GM21381 (cell line): ENCODE data around the gene AKR1C2.
"Not testable (repeated sequence)": the region's sequence is repeated elsewhere in the genome, so short reads cannot be mapped to it uniquely, and the experiment has no call there.

Experiments
- ATAC-seq: cut with Tn5 transposase; IDR thresholded peaks from one replicate; pipeline ENCODE4 v1.9.1; 2021; ENCODE audit warnings: mild to moderate bottlenecking, moderate library complexity; ENCODE audit not compliant: unreplicated experiment

Gene AKR1C2

GRCh38 chr10:4962308-4962707 lies 41.3 kb downstream of the AKR1C2 start:
- ATAC-seq, result not testable (repeated sequence)

DNA sequence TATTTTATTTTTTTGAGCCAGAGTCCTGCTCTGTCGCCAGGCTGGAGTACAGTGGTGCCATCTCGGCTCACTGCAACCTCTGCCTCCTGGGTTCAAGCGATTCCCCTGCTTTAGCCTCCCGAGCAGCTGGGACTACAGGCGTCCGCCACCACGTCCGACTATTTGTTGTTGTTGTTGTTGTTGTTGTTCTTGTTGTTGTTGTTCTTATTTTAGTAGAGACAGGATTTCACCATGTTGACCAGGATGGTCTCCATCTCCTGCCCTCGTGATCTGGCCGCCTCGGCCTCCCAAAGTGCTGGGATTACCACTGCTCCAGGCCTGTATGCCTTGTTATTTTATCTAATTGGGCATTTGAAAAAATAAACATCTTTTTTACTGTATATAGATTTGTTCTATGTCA lies 42.1 kb downstream of the AKR1C2 start:
- not testable (repeated sequence) for ATAC-seq

DNA sequence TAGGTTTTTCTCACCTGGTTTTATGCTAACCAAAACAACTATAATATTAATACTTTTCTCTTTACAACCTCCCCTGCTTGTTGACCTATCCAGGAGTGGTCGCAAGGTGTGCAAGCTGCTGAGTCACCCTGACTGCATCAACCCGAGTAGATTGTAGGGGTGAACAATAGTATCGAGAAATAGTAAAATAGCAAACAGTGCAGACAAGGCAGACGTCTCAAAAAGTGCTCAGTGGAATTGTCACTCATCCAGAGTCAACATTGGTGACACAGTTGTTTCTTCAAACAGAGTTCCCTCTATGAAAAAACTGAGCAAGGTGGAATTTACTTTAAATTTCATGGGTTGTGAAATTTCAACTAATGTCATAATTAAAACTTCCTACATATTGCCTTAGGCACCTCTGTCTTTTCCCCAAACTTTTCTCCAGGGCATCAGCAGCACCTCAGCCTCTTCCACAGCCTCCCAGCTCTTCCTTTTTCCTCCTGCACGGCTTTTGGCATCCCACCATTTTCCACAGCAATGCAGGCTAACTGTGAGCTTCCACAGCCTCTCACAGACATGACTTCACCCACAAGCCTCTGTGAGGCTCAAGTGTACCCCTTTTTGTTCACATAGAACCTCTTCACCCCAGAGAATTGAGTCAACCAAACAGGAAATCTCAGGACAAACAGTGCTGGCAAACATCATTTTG lies 46.6 kb downstream of the AKR1C2 start:
- not testable (repeated sequence) for ATAC-seq

- ATAC-seq, result not testable (repeated sequence)
Observed at GRCh38 chr10:4956088-4956487, 47.6 kb downstream of the AKR1C2 start.

GRCh38 chr10:4953405-4953804 lies 50.3 kb downstream of the AKR1C2 start:
- no peak for ATAC-seq

DNA sequence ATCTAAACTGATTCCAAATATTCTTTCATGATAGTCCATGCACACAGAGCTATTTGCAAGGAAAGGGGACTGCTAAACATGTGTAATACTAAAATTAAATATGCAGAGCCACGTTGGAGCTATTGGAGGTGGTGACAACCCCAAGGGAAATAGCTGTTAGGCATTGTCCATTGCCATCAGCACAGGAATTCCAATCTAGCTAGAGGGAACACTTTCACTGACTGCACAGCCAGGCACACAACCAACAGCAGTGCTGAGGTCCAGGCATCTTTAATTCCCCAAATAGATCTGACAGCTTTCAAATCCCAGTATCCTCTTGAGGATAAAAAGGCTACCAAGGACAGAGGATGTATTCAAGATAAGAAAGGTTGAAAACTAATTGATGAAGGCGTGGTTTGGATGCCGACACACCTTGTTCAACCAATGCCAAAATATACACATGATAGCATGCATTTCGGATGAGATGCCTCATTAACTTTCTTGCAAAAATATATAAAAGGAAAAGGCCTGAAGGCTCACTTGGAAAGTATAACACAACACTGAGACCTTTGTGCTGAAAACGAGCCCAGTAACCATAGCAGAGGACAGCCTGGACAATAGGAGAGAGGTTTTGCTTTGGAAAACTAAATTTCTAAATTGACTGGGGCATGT lies 52.0 kb downstream of the AKR1C2 start:
- not testable (repeated sequence) for ATAC-seq

GRCh38 chr10:4947635-4948596 lies 55.7 kb downstream of the AKR1C2 start:
- ATAC-seq, result no peak

GRCh38 chr10:4947039-4947634 lies 56.5 kb downstream of the AKR1C2 start:
- ATAC-seq, result no peak

GRCh38 chr10:4945766-4946717 lies 57.6 kb downstream of the AKR1C2 start:
- no peak for ATAC-seq

GRCh38 chr10:4944841-4945240 lies 58.8 kb downstream of the AKR1C2 start:
- ATAC-seq, result no peak

GRCh38 chr10:4943821-4944220 lies 59.8 kb downstream of the AKR1C2 start:
- ATAC-seq, result no peak

DNA sequence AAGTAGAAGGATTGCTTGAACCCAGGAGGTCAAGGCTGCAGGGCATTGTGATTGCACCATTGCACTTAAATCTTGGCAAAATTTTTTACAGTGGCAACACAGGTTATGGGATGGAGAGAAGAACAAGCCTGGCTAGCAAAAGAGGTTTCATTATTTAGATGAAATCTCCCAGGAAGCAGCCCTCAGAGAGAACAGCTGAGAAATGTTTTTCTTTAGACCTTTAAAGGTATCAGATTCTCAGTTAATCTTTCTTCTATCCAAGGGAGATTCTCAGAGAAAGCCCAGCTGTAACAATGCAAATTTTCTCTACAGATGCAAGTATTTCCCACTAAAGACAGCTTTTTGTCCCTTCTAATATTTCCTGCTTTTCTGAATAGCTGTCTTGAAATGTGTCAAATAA lies 60.2 kb downstream of the AKR1C2 start:
- not testable (repeated sequence) for ATAC-seq

GRCh38 chr10:4942931-4943330 lies 60.7 kb downstream of the AKR1C2 start:
- ATAC-seq, result not testable (repeated sequence)

GRCh38 chr10:4941540-4942330 lies 61.9 kb downstream of the AKR1C2 start:
- ATAC-seq, result no peak

DNA sequence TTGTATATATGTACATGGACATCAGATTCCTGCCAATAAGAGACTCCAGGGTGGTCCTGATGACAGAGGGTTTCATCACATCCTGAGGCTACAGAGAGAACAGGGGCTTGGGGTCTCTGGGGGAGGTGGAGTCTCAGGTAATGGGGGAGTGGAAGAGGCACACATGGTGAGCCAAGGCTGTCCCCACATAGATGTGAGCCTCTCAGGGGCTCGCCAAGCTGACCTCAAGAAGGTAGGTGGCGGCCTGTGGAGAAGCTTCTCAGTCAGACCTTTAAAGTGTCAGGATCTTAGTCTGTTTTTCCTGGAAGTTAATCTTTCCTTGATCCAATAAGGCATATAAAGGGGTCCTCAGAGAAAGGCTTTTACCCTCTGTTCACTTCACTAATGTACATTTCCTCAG lies 62.7 kb downstream of the AKR1C2 start:
- not testable (repeated sequence) for ATAC-seq

DNA sequence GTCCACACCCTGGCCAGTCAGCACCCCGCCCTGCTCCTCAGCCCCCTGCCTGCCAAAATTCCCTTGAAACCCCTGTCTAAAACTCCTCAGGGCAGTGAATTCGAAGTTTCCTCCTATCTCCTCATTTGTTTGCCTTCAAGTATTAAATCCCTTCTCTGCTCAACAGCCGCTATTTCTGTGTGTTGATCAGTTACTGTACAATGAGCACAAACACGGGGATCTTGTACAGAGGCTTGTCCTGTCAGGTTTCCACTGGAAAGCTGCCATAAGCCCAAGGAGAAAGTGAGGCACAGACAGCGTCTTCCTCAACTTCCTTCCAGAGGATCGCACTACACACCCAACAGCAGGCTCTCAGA lies 63.6 kb downstream of the AKR1C2 start:
- ATAC-seq, result not testable (repeated sequence)

DNA sequence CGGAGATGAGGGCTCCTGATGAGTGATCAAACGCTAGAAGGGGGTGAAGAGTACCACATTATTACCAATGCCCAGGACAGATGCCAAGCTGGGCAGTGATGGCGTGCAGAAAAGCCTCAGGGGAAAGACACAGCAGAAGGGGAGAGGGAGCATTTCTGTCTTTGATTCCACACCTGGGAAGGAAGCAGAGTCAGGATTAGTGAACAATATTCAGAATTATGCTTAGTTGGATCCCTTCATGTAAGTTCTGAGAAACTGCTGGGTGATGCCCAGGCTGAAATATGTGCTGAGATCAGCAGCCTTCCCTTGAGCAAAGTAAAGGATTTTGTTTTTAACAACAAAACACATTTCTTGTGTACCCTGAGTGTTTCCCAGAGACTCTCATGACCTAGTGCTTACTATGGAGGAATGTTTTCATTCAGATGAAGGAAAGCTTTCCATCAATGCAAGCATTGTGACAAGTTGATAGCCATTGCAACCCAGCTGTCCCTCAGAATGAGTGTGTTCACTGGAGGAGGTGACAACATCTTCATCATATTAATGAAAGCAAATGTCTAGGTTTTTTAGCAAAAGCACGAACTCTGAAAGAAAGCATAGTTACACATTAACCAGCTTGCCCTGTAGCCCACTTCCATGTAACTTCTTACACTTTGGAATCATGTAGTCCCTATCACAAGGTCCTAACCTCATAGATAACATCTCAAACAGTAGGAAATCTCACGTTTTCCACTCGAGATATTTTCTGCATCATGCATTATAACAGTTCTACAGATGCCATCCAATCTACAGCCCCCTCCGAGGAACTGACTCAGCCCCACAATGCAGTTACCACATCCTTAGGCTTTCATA lies 64.2 kb downstream of the AKR1C2 start:
- no peak for ATAC-seq
